Esophagus squamous epithelium (tissue), 4 donors: ENCODE data around the gene KCNJ1.

Experiments used
- CTCF ChIP-seq, 6 experiments: fragments of 450-650 bp in 4 of 6; fragments of 200-600 bp in 2 of 6; sonication (generic) in 2 of 6; IDR thresholded peaks; one replicate each; pipeline ENCODE4 v1.5.1; 2016 to 2019; ENCODE audit warnings: antibody characterized with exemption in 6 of 6, mild to moderate bottlenecking in 4 of 6, moderate library complexity in 4 of 6
- POLR2A ChIP-seq, 4 donors: fragments of 450-650 bp; IDR thresholded peaks; one replicate each; pipeline ENCODE4 v1.6.1; 2017; ENCODE audit warnings: antibody characterized with exemption in 4 of 4, mild to moderate bottlenecking in 4 of 4, moderate library complexity in 3 of 4

DNA sequence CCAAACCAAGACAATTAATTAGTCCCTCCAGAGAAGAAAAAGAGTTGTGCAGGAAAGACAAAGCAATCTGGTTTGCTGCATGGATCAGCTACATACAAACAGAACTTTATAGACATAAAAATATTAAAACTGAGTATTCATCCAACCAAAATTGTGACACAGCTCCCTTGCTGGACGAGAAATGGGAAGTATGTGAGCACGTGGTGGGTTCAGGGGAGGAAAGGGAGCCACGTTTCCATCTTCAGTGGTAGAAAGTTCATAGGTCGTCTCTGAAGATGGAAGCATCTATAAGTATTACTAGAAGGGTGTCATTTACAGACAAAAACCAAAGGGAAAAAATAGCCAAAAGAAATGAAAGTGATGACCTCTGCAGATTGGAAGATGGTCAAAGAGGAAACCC, 17.0 kb upstream of the KCNJ1 start:
- TF ChIP-seq POLR2A (IDR thresholded peaks at IDR 0.05) (no peak), CTCF (IDR thresholded peaks at IDR 0.05) (no peak)
